Measurements from ENCODE around the gene CCDC82.
A peak's percentile ranks its signal among the peaks of the same experiment; 100 is the strongest.

The CCDC82 gene

GRCh38 chr11:96357794-96358193 lies 31.9 kb downstream of the CCDC82 start:
- no peak for DNase-seq (ENCODE audit: extremely low spot score)
- POLR2A ChIA-PET: no interaction called here
- no peak for TF ChIP-seq HDGF (IDR thresholded peaks at IDR 0.05; ENCODE audit: borderline replicate concordance)
- TF ChIP-seq FOXM1 (IDR thresholded peaks at IDR 0.05; ENCODE audit: borderline replicate concordance): no peak
- TF ChIP-seq ARNT (IDR thresholded peaks at IDR 0.05): no peak
- TF ChIP-seq NFRKB (IDR thresholded peaks at IDR 0.05): no peak
- TF ChIP-seq CTBP1 (IDR thresholded peaks at IDR 0.05; ENCODE audit: borderline replicate concordance): no peak
- no peak for TF ChIP-seq ELF4 (IDR thresholded peaks at IDR 0.05)
- no peak for TF ChIP-seq ZNF384 (IDR thresholded peaks at IDR 0.05)
- TF ChIP-seq SUZ12 (IDR thresholded peaks at IDR 0.05): no peak
- TF ChIP-seq FOXA1 (IDR thresholded peaks at IDR 0.05): no peak
- TF ChIP-seq FOXK2 (IDR thresholded peaks at IDR 0.05): no peak
- TF ChIP-seq BHLHE40 (IDR thresholded peaks at IDR 0.05; ENCODE audit: borderline replicate concordance): no peak
- no peak for TF ChIP-seq TARDBP (IDR thresholded peaks at IDR 0.05)
- TF ChIP-seq L3MBTL2 (conservative IDR thresholded peaks at IDR 0.05): no peak
- CTCF ChIA-PET: no interaction called here

- CTCF ChIA-PET: no interaction called here
- TF ChIP-seq FOXK2 (IDR thresholded peaks at IDR 0.05): no peak
- no peak for TF ChIP-seq PKNOX1 (IDR thresholded peaks at IDR 0.05)
Observed at GRCh38 chr11:96356848-96357247, 32.9 kb downstream of the CCDC82 start.

GRCh38 chr11:96342961-96343711 lies 46.6 kb downstream of the CCDC82 start, which contains the start of gene MAML2:
Gene MAML2 (minus strand): TSS chr11:96343195. CDS start chr11:96341895, 1,300 bp downstream.
- 0 out of 2 replicates have a peak, but pooled peaks have one; percentile 4 for TF ChIP-seq L3MBTL2 (conservative IDR thresholded peaks at IDR 0.05)
- TF ChIP-seq ARNT (IDR thresholded peaks at IDR 0.05): no peak
- ChIA-PET CTCF (interaction anchor here (0.6 to 5.0 kb wide), 37 partner anchors 9 to 877 kb away, joined by 3 to 32 read pairs (median 4); partner anchors contain the start of genes CCDC82 and JRKL), POLR2A (interaction anchor here (0.6 to 2.1 kb wide), 10 partner anchors 11 to 553 kb away, joined by 3 to 15 read pairs (median 4); partner anchors contain the start of genes CCDC82, FAM76B and JRKL)
- peak; percentile 96 for DNase-seq (ENCODE audit: extremely low spot score)

More at GRCh38 chr11:96356848-96357247, 32.9 kb downstream of the CCDC82 start:
- no peak for DNase-seq (ENCODE audit: extremely low spot score)
- POLR2A ChIA-PET: no interaction called here

- TF ChIP-seq PKNOX1 (IDR thresholded peaks at IDR 0.05) (no peak), ELF4 (IDR thresholded peaks at IDR 0.05) (no peak), SP1 (IDR thresholded peaks at IDR 0.05) (no peak), ARNT (IDR thresholded peaks at IDR 0.05) (no peak), BHLHE40 (IDR thresholded peaks at IDR 0.05; ENCODE audit: borderline replicate concordance) (no peak), CTBP1 (IDR thresholded peaks at IDR 0.05; ENCODE audit: borderline replicate concordance) (no peak), TARDBP (IDR thresholded peaks at IDR 0.05) (no peak), L3MBTL2 (conservative IDR thresholded peaks at IDR 0.05) (0 out of 2 replicates have a peak, but pooled peaks have one; percentile 10), FOXM1 (IDR thresholded peaks at IDR 0.05; ENCODE audit: borderline replicate concordance) (no peak), ZNF384 (IDR thresholded peaks at IDR 0.05) (0 out of 2 replicates have a peak, but pooled peaks have one; percentile 31), HDGF (IDR thresholded peaks at IDR 0.05; ENCODE audit: borderline replicate concordance) (no peak), LEF1 (IDR thresholded peaks at IDR 0.05; ENCODE audit: borderline replicate concordance) (no peak), SUZ12 (IDR thresholded peaks at IDR 0.05) (no peak), FOXK2 (IDR thresholded peaks at IDR 0.05) (no peak), NFRKB (IDR thresholded peaks at IDR 0.05) (no peak), FOXA1 (IDR thresholded peaks at IDR 0.05) (no peak)
- ChIA-PET CTCF (interaction anchor here (0.5 to 5.0 kb wide), 37 partner anchors 9 to 876 kb away, joined by 3 to 32 read pairs (median 4); partner anchors contain the start of genes CCDC82 and JRKL), POLR2A (interaction anchor here (0.7 to 2.1 kb wide), 6 partner anchors 10 to 553 kb away, joined by 3 to 15 read pairs (median 6); partner anchors contain the start of genes CCDC82, FAM76B and JRKL)
- no peak for DNase-seq (ENCODE audit: extremely low spot score)
Observed at GRCh38 chr11:96342014-96342960, 47.4 kb downstream of the CCDC82 start.

GRCh38 chr11:96341211-96342013 lies 48.3 kb downstream of the CCDC82 start:
- POLR2A ChIA-PET: interaction anchor here (1.8 to 2.1 kb wide), 2 partner anchors 9 to 48 kb away, joined by 7 read pairs; partner anchors contain the start of genes CCDC82 and JRKL
- CTCF ChIA-PET: interaction anchor here (0.6 to 5.0 kb wide), 13 partner anchors 9 to 506 kb away, joined by 3 to 32 read pairs (median 4); no protein-coding TSS in a partner anchor
- TF ChIP-seq ELF4 (IDR thresholded peaks at IDR 0.05) (no peak), NFRKB (IDR thresholded peaks at IDR 0.05) (no peak), LEF1 (IDR thresholded peaks at IDR 0.05; ENCODE audit: borderline replicate concordance) (no peak)
- DNase-seq (ENCODE audit: extremely low spot score): no peak

- ChIA-PET POLR2A (interaction anchor here (0.8 to 3.8 kb wide), 2 partner anchors 49 to 185 kb away, joined by 3 to 14 read pairs; partner anchors contain the start of genes CCDC82 and JRKL), CTCF (interaction anchor here (0.8 to 5.0 kb wide), 4 partner anchors 10 to 505 kb away, joined by 3 to 32 read pairs (median 4); no protein-coding TSS in a partner anchor)
- TF ChIP-seq SUZ12 (IDR thresholded peaks at IDR 0.05) (no peak), LEF1 (IDR thresholded peaks at IDR 0.05; ENCODE audit: borderline replicate concordance) (no peak), ARNT (IDR thresholded peaks at IDR 0.05) (no peak), CTBP1 (IDR thresholded peaks at IDR 0.05; ENCODE audit: borderline replicate concordance) (no peak)
- no peak for DNase-seq (ENCODE audit: extremely low spot score)
Observed at GRCh38 chr11:96340555-96340885, 49.2 kb downstream of the CCDC82 start.

Data from HEK293T (cell line).